ENCODE measurements around the gene MC5R.

GRCh38 chr18:13871701-13872100, 47.8 kb downstream of the MC5R start:
- TF ChIP-seq CTCF (IDR thresholded peaks at IDR 0.05; ENCODE audit: low read depth, low read length) (no peak), POLR2A (IDR thresholded peaks at IDR 0.05; ENCODE audit: extremely low read depth, insufficient read length) (no peak)

Measured in NB4 (cell line).